NCI-H510A treated with DMSO at 0.1 percent for 48 hours (cell line): ENCODE data around the gene SUPT5H.

ENCODE experiments used
- DNase-seq: peaks from one replicate; lab custom pipeline; 2025; lab: John Stamatoyannopoulos, UW

SUPT5H gene

DNA sequence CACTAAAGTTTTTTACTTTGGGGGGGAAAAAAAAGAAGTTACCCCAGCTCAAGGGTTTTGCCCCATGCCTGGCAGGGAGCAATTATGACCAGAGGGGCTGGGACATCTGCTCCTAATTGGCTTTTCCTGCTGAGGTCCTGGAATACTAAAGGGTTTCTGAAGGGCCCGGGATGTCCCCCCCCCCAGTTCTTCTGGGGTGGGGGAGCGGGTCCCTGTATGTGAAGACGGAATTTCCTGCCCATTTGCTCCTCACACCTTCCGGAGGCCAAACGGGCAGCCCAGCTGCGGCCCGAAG is 52.3 kb downstream of the SUPT5H start:
- DNase-seq: peak; percentile 72

DNA sequence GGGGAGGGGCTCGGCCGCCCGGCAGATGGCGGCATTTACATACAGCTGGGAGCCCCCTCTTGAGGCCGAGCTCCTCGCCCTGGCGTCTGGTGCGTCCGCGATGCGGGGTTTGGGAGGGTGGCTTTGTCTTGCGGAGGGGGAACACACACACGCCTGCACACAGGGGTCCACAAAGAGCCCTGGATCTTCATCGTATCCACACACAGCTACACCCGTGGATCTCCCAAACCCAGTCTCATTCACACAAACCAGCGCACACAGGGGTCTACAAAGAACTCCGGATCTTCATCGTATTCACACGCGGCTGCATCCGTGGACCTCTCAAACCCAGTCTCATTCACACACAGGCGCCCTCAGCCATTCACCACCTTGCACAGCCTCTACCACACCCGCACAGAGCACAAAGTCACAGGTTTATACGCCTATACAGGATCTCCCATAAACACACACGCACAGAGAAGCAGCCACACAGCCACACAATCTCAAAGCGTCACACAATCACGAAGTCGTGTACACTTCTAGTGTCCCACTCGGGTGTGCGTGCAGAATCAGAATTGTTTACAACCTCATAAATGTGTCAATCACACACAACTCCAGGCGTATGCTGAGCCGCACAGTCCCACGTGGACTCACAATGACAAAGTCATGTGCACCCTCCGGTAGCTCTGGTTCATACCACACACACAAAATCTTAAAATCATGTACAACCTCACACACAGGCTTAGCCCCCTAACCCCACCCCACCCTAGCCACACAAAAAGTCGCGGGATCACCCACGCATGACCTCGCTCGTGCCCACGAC is 52.8 kb downstream of the SUPT5H start:
- peak; percentile 72 for DNase-seq

DNA sequence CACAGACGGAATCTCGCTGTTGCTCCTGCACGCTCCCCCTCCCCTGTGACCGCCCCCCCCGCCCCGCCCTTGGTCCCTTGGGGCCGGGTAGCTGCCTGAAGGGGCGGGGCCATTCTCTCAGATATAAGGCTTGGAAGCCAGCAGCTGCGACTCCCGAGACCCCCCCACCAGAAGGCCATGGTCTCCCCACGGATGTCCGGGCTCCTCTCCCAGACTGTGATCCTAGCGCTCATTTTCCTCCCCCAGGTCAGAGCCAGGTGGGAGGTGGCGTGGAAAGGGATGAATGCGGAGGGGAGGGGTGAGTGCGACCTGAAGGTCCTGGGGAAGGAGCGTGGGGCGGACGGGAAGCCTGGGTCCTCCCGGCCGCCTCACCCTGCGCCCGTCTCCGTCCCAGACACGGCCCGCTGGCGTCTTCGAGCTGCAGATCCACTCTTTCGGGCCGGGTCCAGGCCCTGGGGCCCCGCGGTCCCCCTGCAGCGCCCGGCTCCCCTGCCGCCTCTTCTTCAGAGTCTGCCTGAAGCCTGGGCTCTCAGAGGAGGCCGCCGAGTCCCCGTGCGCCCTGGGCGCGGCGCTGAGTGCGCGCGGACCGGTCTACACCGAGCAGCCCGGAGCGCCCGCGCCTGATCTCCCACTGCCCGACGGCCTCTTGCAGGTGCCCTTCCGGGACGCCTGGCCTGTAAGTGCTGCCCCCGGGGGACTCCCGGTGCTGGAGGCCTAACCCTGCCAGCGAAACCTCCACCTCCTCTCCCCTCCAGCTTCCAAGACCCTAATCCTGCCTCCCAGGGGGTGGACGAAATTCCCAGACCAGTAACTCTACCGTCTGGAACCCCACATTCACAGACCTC is 53.6 kb downstream of the SUPT5H start, which contains the start of gene DLL3:
Gene DLL3 (plus strand): TSS at position 150 of the 845 bp plus-strand sequence. CDS start 28 bp downstream, at position 178.
- DNase-seq: peak; percentile 70

DNA sequence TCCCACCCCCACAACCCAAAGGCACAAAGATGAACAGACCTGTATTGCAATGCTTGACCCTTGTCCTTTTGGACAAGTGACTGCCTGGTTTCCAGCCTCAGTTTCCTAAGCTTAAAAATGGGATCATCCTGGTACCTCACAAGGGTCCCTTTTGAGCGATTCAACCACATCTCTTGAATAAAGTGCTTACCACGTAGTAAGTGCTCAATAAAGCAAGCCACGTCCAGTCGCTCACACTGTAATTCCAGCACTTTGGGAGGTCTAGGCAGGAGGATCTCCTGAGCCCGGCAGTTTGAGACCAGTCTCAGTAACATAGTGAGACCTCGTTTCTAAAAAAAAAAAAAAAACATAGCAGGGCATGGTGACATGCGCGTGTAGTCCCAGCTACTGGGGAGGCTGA is 54.5 kb downstream of the SUPT5H start:
- no peak for DNase-seq

DNA sequence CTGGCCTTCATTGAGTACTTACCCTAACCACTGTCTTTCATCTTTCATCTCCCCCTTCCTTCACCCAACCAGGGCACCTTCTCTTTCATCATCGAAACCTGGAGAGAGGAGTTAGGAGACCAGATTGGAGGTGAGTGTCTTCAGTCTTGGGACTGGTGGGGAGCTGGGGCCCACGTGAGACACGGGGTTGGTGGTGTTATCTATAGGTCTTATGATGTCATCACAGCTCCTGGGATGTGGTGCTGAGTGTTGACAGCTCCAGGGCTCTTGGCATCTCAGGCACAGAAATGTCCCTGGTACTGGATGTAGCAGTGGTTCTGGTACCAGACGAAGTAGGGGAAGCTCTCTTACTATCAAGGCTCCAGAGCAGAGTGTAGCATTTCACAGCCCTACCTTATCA is 55.2 kb downstream of the SUPT5H start:
- no peak for DNase-seq

DNA sequence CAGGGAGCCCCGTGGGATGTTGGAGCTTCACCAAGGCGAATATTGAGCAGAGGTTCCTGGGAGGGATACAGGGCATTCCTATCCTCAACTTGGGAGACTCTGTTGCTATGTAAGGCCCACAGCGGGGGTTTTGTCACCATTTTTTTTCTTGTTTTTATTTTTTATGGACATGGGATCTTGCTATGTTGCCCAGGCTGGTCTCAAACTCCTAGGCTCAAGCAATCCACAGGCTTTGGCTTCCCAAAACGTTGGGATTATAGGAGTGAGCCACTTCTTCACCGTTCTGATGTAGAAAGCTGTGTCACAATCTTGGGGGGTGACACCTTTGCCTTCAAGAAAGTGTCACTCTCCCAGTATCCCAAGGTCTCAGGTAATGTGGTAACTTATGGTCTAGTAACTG is 56.0 kb downstream of the SUPT5H start:
- DNase-seq: no peak

DNA sequence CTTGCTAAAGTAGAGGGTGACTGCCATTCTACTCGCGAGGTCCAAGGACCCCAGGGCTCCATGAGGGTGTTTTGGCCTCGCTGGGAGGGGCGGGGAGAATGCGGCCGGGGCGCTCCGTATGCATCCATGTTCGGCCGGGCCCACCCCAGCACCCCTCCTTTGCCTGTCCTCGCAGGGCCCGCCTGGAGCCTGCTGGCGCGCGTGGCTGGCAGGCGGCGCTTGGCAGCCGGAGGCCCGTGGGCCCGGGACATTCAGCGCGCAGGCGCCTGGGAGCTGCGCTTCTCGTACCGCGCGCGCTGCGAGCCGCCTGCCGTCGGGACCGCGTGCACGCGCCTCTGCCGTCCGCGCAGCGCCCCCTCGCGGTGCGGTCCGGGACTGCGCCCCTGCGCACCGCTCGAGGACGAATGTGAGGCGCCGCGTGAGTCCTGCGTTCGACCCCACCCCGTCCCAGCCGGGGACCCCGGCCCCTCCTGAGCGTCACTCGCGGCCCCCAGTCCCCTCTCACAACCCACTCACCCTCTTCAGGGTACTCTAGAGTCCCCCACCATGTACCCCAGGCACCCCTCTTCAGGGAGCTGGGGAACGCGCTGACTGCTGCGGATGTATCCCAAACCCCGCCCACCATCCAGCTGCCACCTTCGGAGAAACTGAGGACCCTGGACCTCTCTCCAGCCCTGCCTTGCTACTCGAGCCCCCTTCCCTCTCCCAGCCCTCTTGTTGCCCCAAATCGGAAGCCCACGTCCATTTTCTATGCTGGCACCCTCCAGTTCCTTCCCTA is 57.4 kb downstream of the SUPT5H start:
- DNase-seq: no peak

DNA sequence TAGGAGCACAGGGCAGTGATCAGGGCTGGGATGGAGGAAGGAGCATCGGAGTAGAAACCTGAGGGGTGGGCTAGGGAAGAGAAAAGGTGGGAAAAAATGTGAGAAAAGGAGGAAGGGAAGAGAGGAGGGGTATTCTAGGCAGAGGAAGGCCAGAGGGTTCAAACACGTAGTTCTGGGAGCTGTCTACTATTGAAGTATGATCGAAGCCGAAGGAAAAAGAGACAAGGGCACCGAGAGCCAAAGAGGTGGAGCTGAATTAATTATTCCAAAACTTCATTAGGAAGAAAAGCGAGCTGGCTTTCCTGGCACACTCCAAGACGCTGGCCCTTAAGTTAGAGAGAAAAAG is 61.2 kb downstream of the SUPT5H start:
- DNase-seq: no peak

DNA sequence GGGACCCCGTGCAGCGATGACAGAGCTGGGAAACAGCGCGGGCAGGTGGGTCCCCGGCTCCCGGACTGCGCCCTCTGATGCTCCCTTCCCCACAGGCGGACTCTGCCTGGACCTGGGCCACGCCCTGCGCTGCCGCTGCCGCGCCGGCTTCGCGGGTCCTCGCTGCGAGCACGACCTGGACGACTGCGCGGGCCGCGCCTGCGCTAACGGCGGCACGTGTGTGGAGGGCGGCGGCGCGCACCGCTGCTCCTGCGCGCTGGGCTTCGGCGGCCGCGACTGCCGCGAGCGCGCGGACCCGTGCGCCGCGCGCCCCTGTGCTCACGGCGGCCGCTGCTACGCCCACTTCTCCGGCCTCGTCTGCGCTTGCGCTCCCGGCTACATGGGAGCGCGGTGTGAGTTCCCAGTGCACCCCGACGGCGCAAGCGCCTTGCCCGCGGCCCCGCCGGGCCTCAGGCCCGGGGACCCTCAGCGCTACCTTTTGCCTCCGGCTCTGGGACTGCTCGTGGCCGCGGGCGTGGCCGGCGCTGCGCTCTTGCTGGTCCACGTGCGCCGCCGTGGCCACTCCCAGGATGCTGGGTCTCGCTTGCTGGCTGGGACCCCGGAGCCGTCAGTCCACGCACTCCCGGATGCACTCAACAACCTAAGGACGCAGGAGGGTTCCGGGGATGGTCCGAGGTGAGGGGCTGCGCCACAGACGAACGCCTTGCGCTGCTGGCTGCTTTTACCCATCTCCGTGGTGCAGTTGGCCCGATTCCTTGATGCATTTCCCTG is 61.7 kb downstream of the SUPT5H start:
- DNase-seq: peak; percentile 59

DNA sequence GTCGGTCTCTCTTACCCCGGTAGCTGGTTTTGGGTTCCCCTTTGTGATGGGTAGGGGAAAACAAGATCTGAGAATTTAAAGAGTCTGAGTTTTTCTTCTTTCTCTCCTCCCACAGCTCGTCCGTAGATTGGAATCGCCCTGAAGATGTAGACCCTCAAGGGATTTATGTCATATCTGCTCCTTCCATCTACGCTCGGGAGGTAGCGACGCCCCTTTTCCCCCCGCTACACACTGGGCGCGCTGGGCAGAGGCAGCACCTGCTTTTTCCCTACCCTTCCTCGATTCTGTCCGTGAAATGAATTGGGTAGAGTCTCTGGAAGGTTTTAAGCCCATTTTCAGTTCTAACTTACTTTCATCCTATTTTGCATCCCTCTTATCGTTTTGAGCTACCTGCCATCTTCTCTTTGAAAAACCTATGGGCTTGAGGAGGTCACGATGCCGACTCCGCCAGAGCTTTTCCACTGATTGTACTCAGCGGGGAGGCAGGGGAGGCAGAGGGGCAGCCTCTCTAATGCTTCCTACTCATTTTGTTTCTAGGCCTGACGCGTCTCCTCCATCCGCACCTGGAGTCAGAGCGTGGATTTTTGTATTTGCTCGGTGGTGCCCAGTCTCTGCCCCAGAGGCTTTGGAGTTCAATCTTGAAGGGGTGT is 62.5 kb downstream of the SUPT5H start:
- DNase-seq: no peak

DNA sequence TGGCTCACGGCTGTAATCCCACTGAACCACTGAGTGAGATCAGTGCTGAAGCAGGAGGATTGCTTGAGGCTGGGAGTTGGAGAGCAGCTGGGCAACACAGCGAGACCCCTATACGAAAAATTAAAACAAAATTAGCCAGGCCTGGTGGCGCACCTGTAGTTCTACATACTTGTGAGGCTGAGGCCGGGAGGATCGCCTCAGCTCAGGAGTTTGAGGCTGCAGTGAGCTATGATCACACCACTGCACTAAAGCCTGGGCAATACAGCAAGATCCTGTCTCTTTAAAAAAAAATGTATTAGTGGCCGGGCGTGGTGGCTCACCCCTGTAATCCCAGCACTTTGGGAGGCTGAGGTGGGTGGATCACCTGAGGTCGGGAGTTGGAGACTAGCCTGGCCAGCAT is 63.2 kb downstream of the SUPT5H start:
- DNase-seq: no peak

DNA sequence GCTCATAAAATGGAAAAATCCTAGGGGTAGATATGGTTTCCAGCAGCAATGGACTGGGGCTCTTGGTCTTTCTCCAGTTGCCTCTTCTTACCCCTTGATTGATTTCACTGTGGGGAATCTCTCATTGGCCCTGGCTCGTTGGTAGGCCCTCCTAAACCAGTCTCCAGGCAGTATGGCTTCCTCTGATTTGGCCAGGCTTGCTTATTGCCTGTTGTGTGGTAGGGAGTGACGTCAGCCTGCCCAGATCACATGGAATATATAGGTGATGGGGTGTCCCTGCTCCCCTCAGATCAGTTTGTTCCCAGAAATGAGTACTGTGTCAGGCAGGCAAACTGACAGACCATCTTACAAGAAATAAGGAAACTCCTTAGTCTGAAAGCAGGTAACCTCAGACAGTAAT is 63.9 kb downstream of the SUPT5H start:
- no peak for DNase-seq

DNA sequence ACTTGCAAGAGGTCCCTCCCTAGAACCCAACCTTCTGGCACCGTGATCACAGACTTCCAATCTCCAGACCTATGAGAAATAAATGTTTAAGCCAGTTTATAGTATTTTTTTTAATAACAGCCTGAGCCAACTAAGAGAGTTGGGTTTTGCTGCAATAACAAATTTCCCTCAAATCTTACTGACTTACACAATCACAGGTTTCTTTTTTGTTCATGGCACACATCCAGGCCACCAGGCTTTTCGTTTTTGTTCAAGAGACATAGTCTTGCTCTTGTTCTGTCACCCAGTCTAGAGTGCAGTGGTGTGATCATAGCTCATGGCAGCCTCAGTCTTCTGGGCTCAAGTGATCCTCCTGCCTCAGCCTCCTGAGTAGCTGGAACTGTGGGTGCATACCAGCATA is 67.6 kb downstream of the SUPT5H start:
- no peak for DNase-seq

DNA sequence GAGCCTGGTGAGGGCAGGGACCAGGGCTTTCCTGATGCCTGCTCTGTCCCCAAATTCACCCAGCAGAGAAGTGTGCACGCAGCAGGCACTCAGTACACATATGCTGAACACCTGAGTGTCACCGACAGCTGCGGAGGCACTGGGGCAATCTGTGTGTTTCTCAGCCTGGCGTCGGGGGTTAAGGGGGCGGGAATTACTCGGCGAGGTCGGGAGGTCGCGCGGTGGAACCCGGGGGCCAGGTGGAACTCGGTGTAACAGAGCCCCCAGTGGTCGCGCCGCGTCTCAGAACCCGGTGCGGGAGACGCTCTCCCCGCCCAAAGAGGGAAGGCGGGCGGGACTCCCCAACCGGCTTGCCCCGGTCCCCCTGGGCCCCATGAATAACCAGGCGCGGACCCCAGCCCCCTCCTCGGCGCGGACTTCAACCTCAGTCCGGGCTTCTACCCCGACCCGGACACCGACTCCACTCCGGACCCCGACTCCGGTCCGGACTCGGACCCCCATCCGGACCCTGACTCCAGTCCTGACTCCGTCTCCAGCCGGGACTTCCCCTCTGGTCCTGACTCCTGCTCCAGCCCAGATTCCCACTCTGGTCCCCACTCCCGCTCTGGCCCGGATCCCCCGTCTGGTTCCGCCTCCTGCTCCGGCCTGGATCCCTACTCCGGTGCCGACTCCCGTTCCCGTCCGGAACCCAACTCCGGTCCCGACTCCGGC is 69.6 kb downstream of the SUPT5H start, which contains the start of gene SELENOV:
Gene SELENOV (plus strand): TSS at position 300 of the 711 bp plus-strand sequence. CDS start 74 bp downstream, at position 374.
- DNase-seq: no peak

DNA sequence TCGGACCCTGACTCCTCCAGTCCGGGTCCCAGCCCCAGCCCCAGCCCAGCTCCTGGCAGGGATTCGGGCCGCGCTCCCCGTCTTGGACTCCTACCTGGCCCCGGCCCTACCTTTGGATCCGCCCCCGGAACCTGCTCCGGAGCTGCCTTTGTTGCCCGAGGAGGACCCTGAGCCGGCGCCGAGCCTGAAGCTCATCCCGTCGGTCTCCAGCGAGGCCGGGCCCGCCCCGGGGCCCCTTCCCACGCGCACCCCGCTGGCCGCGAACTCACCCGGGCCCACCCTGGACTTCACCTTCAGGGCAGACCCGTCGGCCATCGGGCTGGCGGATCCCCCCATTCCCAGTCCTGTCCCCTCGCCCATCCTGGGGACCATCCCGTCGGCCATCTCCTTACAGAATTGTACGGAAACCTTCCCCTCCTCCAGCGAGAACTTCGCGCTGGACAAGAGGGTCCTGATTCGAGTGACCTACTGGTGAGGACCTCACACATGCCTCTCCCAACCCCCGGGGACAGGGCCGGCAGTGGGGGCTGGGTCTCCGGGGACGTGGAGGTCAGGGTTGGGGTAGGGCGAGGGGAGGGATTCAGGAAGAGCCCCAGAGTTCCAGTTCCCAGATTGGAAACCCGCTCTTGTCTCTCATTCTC is 70.3 kb downstream of the SUPT5H start:
- DNase-seq: no peak

DNA sequence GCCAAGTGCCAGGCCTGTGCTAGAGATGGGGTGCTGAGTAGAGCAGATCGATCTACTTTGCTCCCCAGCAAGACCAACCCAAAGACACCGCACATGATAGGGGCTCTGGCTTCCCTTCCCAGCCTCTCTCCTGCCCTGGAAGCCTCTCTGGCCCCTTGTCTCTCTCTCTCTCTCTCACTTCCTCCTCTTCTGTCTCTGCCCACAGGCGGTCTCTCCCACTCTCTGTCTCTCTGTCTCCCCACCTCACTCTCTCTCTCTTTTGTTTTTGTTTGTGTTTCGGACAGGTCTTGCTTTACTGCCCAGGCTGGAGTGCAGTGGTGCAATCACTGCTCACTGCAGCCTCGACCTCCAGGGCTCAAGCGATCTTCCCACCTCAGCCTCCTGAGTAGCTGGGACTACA is 70.9 kb downstream of the SUPT5H start:
- DNase-seq: no peak

DNA sequence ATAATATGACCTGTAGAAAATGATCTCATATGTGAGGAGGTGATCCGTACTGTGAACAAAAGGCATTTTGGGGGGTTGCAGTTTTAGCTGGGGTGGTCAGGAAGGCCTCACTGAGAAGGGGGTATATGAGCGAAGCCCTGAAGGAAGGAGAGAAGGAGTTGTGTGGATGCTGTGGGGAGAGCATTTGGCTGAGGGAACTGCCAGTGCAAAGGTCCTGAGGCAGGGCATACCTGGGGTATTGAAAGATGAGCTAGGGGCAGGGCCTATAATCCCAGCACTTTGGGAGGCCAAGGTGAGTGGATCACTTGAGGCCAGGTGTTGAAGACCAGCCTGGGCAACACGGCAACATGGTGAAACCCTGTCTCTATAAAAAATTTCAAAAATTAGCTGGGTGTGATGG is 72.0 kb downstream of the SUPT5H start:
- DNase-seq: no peak

DNA sequence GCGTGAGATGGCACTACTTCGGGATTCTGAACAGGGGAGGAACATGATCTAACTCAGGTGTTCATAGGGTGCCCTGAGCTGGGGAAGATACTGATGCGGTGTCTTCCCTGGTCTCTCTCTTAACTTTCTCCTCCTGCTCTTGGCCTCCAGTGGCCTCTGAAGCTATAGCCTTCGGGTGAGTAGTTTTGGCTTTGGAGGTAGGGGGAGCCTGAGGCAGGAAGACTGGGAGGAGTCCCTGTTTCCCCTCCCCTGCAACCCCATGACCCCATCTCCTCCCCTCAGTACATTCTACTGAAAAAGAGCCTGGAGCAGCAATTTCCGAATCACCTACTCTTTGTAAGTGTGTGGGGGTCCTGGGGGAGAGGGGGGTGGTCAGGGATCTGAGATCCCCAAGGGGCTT is 73.1 kb downstream of the SUPT5H start:
- peak; percentile 57 for DNase-seq

DNA sequence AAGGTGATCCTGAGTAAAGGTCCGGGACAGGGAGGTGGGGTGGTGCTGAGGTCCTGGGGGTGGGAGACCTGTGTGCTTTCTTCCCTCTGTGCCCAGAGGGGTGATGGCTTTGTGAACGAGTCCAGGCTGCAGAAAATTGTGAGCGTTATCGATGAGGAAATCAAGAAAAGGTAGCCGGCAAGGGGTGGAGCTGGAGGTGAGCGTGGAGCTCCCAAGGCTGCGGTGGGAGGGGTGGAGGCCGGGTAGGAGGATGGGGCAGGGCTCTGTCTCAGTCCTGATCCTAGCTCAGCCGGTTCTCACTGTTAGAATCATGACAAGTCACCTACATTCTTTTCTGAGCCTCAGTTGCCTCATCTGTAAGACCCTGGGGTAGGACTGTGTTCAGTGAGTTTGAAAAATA is 73.6 kb downstream of the SUPT5H start:
- DNase-seq: peak; percentile 49
